Measurements from ENCODE around the gene APMAP.

DNA sequence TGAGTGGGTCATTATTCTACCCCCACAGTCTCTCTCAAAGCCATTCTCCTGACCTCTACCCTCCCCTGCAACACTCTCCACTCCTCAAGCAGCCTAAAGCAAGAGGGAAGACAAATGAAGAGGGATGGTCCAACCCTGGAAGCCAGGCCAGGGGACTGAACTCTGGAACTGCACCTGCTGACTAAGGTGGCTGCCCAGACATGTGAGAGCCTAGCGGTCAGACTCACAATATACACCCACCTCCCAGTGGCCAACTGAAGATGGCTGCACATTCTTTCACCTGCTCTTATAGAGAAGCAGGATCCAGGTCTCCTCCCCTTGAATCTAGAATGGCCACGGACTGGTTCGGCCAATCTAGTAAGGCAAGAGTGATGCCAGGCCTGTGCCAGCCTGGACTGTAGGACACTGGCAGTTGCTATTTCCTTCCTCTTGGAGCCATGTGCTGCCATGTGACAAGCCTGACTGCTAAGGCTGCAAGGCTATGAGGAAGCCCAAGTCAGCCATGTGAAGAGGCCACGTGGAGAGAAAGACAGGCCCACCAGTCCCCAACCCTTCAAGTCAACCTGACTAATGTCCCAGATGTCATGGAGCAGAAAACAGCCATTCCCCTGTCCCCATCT is 33.5 kb upstream of the APMAP start:
- TF ChIP-seq POLR2A (IDR thresholded peaks at IDR 0.05) (no peak), CTCF (IDR thresholded peaks at IDR 0.05) (no peak)

Data from testis (tissue), 2 donors.